Upper lobe of left lung (tissue), 6 donors: Measurements from ENCODE around the gene TMEM134. TPM values are rescaled to one million over a fixed set of nuclear protein-coding genes. Genes with fewer than 3 reads are reported as not detected.

Source experiments
- ATAC-seq, 2 donors: fragments of 200-7000 bp; cut with Tn5 transposase; one replicate each; pipeline ENCODE4 v1.9.1; 2022; ENCODE audit warnings: mild to moderate bottlenecking in 2 of 2, moderate library complexity in 2 of 2; ENCODE audit not compliant: low FRiP score in 2 of 2
- DNase-seq, 2 donors: peaks; one replicate each; pipeline ENCODE4 v3.0.0-alpha.2; 2019 to 2020
- H3K27ac ChIP-seq, 4 donors: fragments of 200-600 bp; sonication (generic); one replicate each; pipeline ENCODE4 v1.5.1; 2016 to 2019
- H3K27me3 ChIP-seq, 4 donors: fragments of 200-600 bp; sonication (generic); one replicate each; pipeline ENCODE4 v1.5.1; 2017 to 2019
- H3K36me3 ChIP-seq, 4 donors: fragments of 200-600 bp; sonication (generic); one replicate each; pipeline ENCODE4 v1.5.1; 2016 to 2019
- H3K4me1 ChIP-seq, 4 donors: fragments of 200-600 bp; sonication (generic); one replicate each; pipeline ENCODE4 v1.5.1; 2018 to 2019
- H3K4me3 ChIP-seq, 4 donors: fragments of 200-600 bp; sonication (generic); one replicate each; pipeline ENCODE4 v1.5.1; 2017 to 2019; ENCODE audit warnings: mild to moderate bottlenecking in 2 of 4, moderate library complexity in 1 of 4
- H3K9me3 ChIP-seq, 4 donors: fragments of 200-600 bp; sonication (generic); one replicate each; pipeline ENCODE4 v1.5.1; 2018 to 2019
- EP300 ChIP-seq, 4 donors: sonication (generic); formaldehyde crosslinking; IDR thresholded peaks; one replicate each; pipeline ENCODE4 v1.5.1; 2017; ENCODE audit warnings: antibody characterized with exemption in 4 of 4, control low read depth in 2 of 4
- POLR2A ChIP-seq, 4 donors: fragments of 450-650 bp; IDR thresholded peaks; one replicate each; pipeline ENCODE4 v1.5.1; 2016 to 2017; ENCODE audit warnings: antibody characterized with exemption in 4 of 4, mild to moderate bottlenecking in 2 of 4
- POLR2AphosphoS5 ChIP-seq, 2 donors: sonication (generic); formaldehyde crosslinking; IDR thresholded peaks; one replicate each; pipeline ENCODE4 v1.5.1; 2017; ENCODE audit warnings: antibody characterized with exemption in 2 of 2
- WGBS, 2 donors: methylation state at CpG; one replicate each; pipeline ENCODE4 v1.1.5; 2017 to 2018; 5-methylcytosine and 5-hydroxymethylcytosine counted together
- total RNA-seq, 6 donors: library from RNA; depleted of rRNA in 4 of 6; stranded (reverse); fragments of >200 nt in 4 of 6; gene quantifications; one replicate each; pipeline versions ENCODE4 v1.1.0 to v1.2.1, GENCODE V29; 2016 to 2021
- TF ChIP-seq, protein P1 (sequence below), 6 experiments: fragments of 450-650 bp in 4 of 6; fragments of 200-600 bp in 2 of 6; sonication (generic) in 2 of 6; IDR thresholded peaks; one replicate each; pipeline ENCODE4 v1.5.1; 2016 to 2019; ENCODE audit warnings: antibody characterized with exemption in 6 of 6
- donor health status: DM: no; HTN: no; CAD: no; lungs with moderate emphysema.
- donor health status: DM: no; HTN: yes; CAD: no; lungs with severe emphysema.

The TMEM134 gene
- total RNA-seq, 6 donors from 2014 or later: 51.2 to 102 (median 75.2) TPM

DNA sequence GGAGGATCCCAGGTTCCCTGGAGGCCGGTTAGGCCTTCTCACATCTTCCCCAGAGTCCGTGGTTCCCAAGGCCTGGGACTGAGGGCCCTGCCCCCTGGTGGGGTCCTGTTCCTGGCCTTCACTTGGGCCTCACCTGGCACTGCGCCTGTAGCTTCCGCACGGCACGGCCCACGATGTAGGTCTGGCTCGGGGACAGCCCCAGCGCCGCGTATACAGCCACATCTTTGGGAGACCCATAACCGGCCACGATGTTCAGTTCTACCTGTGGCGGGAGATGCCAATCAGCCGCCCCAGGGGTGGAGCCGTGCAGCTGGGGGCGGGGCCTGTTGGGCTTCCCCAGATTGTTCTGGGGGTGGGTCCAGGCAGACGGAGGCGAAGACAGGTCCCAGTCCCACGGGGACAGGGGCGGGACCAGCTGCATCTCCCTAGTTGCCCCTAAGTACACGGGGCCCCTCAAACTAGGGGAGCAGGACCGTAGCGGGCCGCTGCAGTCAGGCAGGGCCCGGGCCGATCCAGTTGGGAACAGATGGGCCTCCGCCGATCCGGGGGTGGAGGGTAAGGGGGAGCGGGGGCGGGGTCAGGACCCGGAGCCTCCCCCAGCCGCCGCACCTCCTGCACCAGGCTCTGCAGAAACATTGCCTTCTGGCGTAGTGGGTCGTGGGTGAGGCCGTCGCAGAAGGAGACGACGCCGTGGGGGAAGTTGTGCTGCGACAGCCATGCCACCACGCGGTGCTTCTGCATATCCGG, 23.9 kb upstream of the TMEM134 start:
- Histone ChIP-seq H3K27ac (no peak overlapping the region), H3K9me3 (no peaks in the 10 kb centered on the region), H3K27me3 (no peaks in the 10 kb centered on the region), H3K4me3 (no peak overlapping the region), H3K4me1 (no peaks in the 10 kb centered on the region), H3K36me3 (peaks cover 9 to 96% (median 77%) of the 10 kb centered on the region in 4 donors)
- TF ChIP-seq POLR2AphosphoS5 (IDR thresholded peaks at IDR 0.05) (no peak), POLR2A (IDR thresholded peaks at IDR 0.05) (no peak), EP300 (IDR thresholded peaks at IDR 0.05) (no peak)
- TF ChIP-seq, protein P1, sequence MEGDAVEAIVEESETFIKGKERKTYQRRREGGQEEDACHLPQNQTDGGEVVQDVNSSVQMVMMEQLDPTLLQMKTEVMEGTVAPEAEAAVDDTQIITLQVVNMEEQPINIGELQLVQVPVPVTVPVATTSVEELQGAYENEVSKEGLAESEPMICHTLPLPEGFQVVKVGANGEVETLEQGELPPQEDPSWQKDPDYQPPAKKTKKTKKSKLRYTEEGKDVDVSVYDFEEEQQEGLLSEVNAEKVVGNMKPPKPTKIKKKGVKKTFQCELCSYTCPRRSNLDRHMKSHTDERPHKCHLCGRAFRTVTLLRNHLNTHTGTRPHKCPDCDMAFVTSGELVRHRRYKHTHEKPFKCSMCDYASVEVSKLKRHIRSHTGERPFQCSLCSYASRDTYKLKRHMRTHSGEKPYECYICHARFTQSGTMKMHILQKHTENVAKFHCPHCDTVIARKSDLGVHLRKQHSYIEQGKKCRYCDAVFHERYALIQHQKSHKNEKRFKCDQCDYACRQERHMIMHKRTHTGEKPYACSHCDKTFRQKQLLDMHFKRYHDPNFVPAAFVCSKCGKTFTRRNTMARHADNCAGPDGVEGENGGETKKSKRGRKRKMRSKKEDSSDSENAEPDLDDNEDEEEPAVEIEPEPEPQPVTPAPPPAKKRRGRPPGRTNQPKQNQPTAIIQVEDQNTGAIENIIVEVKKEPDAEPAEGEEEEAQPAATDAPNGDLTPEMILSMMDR (IDR thresholded peaks at IDR 0.05): no peak
- WGBS, 2 donors: 89% methylated on average over 16 to 36 of the region's 46 CpGs
- ATAC-seq (no peak), DNase-seq (peak in 1 of 2 donors; percentile 79)

DNA sequence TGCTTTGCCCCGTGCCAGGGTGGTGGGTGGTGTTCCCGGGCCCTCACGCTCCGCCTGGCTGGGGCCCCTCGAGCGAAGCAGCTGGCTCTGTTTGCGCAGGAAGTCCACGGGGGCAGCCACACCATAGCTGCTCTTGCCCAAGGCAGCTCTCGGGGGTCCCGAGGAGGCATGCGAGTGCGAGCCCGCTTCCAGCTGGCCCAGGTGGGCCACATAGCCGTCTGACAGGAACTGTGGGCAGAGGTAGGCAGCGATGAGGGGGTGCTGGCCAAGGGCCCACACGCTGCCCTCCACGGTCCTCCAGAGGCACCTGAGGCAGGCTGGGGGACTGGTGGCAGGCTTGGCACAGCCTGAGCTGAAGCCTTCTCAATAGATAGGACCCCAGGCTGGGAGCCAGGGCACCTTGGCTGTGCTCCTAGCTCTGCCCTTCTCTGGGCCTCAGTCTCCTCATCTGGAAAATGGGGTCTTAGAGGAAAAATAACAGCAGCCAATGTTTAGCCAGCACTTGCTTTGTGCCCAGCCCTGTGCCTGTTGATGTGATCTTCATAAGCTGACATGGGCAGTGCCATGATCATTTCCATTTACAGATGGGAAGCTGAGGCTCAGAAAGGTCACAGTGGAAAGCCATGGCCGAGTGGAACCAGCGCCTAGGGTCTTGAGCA, 23.1 kb upstream of the TMEM134 start:
- Histone ChIP-seq H3K36me3 (peaks cover 9 to 96% (median 80%) of the 10 kb centered on the region in 4 donors), H3K9me3 (no peaks in the 10 kb centered on the region), H3K27ac (no peak overlapping the region), H3K27me3 (no peaks in the 10 kb centered on the region), H3K4me1 (no peaks in the 10 kb centered on the region), H3K4me3 (no peak overlapping the region)
- no peak for TF ChIP-seq EP300 (IDR thresholded peaks at IDR 0.05)
- TF ChIP-seq, protein P1 (IDR thresholded peaks at IDR 0.05): no peak
- no peak for TF ChIP-seq POLR2A (IDR thresholded peaks at IDR 0.05)
- no peak for TF ChIP-seq POLR2AphosphoS5 (IDR thresholded peaks at IDR 0.05)
- ATAC-seq (no peak), DNase-seq (peak in 1 of 2 donors; percentile 76)
- 87 to 92% methylated on average over 2 to 12 of the region's 19 CpGs for WGBS, 2 donors

DNA sequence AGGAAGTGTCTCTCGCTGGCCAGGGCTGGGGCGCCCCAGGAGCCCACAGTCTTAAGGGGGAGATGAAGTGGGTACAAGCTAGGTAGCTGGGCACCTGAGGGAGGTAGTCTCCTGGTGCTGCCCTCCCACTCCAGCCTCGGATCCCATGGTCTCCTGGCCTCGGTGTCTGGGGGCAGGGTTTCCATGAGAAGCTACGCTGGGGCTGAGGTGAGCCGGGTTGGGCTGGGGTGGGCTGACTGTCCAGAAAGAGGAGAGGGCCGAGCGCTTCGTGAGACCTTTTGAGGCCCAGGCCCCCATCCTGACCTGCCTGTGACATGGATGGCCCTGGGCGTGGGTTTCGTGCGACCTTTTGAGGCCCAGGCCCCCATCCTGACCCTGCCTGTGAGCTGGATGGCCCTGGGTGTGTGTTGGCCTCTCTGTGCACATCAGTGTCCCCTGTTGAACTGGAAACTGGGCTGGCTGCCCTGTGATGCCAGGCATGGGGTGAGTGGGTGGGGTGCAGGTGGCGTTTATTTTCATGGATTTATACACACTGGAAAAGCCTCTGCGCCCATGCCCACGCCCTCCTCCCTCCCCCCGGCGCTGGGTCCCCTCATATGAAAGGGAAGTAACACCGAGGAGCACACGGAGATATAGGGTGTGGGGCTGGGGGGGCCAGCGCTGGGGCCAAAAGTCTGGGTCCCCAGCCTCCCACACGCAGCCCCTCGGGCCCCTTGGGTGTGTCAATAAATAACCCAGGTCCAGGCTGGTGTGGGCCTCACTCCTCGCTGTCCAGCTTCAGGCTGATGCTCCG, 22.4 kb upstream of the TMEM134 start:
- Histone ChIP-seq H3K4me3 (no peak overlapping the region), H3K27ac (no peak overlapping the region), H3K4me1 (peaks cover 0 to 4% (median 2%) of the 10 kb centered on the region in 4 donors), H3K27me3 (no peaks in the 10 kb centered on the region), H3K36me3 (peaks cover 9 to 95% (median 77%) of the 10 kb centered on the region in 4 donors), H3K9me3 (no peaks in the 10 kb centered on the region)
- peak in 1 of 2 donors; percentile 54 for DNase-seq
- TF ChIP-seq EP300 (IDR thresholded peaks at IDR 0.05) (no peak), POLR2AphosphoS5 (IDR thresholded peaks at IDR 0.05) (no peak), POLR2A (IDR thresholded peaks at IDR 0.05) (no peak)
- TF ChIP-seq, protein P1 (IDR thresholded peaks at IDR 0.05): no peak
- 79 to 80% methylated on average over 17 to 22 of the region's 24 CpGs for WGBS, 2 donors
- ATAC-seq: no peak

DNA sequence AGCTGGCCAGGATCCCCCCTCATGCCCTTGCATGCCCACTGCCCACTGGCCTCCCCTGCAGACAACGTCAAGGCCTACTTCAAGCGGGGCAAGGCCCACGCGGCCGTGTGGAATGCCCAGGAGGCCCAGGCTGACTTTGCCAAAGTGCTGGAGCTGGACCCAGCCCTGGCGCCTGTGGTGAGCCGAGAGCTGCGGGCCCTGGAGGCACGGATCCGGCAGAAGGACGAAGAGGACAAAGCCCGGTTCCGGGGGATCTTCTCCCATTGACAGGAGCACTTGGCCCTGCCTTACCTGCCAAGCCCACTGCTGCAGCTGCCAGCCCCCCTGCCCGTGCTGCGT, 21.6 kb upstream of the TMEM134 start:
- ATAC-seq: no peak
- peak in 1 of 2 donors; percentile 77 for DNase-seq
- 85% methylated on average over 15 of the region's 15 CpGs; no CpG with 5 or more reads in 1 of the 2 donors for WGBS, 2 donors
- Histone ChIP-seq H3K27ac (no peak overlapping the region), H3K4me3 (no peak overlapping the region), H3K27me3 (no peaks in the 10 kb centered on the region), H3K9me3 (no peaks in the 10 kb centered on the region), H3K4me1 (peaks cover 3 to 12% (median 8%) of the 10 kb centered on the region in 4 donors), H3K36me3 (peaks cover 9 to 87% (median 73%) of the 10 kb centered on the region in 4 donors)
- TF ChIP-seq POLR2A (IDR thresholded peaks at IDR 0.05) (no peak), POLR2AphosphoS5 (IDR thresholded peaks at IDR 0.05) (no peak), EP300 (IDR thresholded peaks at IDR 0.05) (no peak)
- TF ChIP-seq, protein P1 (IDR thresholded peaks at IDR 0.05): no peak
